ENCODE measurements around the gene ANKRD55. TPM values are rescaled to one million over a fixed set of nuclear protein-coding genes. Genes with fewer than 3 reads are reported as not detected.

ANKRD55 gene
- total RNA-seq, 4 donors from 2014 or later: 0.09 TPM; not detected in 3

- WGBS, 2 donors: 64 to 75% methylated on average over 11 of the region's 11 CpGs
- Histone ChIP-seq H3K27ac (no peak overlapping the region), H3K4me1 (no peaks in the 10 kb centered on the region), H3K4me3 (no peak overlapping the region), H3K9me3 (no peaks in the 10 kb centered on the region), H3K36me3 (no peaks in the 10 kb centered on the region), H3K27me3 (no peaks in the 10 kb centered on the region)
- no peak for DNase-seq
- intact Hi-C loops (cut with DNase I): no loop called here
- TF ChIP-seq CTCF (IDR thresholded peaks at IDR 0.05) (no peak), POLR2A (IDR thresholded peaks at IDR 0.05) (no peak)
These were observed 120.5 kb downstream of the ANKRD55 start for GRCh38 chr5:56112526-56113121.

- Histone ChIP-seq H3K4me1 (no peaks in the 10 kb centered on the region), H3K27ac (no peak overlapping the region), H3K36me3 (no peaks in the 10 kb centered on the region), H3K9me3 (no peaks in the 10 kb centered on the region), H3K4me3 (no peak overlapping the region), H3K27me3 (no peaks in the 10 kb centered on the region)
- TF ChIP-seq CTCF (IDR thresholded peaks at IDR 0.05) (no peak), POLR2A (IDR thresholded peaks at IDR 0.05) (no peak)
- no peak for DNase-seq
- 94 to 96% methylated on average over 9 of the region's 9 CpGs for WGBS, 2 donors
- intact Hi-C loops (cut with DNase I): no loop called here
These were observed 121.7 kb downstream of the ANKRD55 start for GRCh38 chr5:56111404-56111781.

GRCh38 chr5:56110646-56111403 lies 122.3 kb downstream of the ANKRD55 start:
- Histone ChIP-seq H3K27ac (no peak overlapping the region), H3K4me3 (no peak overlapping the region), H3K9me3 (no peaks in the 10 kb centered on the region), H3K4me1 (no peaks in the 10 kb centered on the region), H3K36me3 (no peaks in the 10 kb centered on the region), H3K27me3 (no peaks in the 10 kb centered on the region)
- 86 to 90% methylated on average over 6 of the region's 6 CpGs for WGBS, 2 donors
- TF ChIP-seq POLR2A (IDR thresholded peaks at IDR 0.05): no peak
- no peak for TF ChIP-seq CTCF (IDR thresholded peaks at IDR 0.05)
- DNase-seq: no peak
- intact Hi-C loops (cut with DNase I): no loop called here

- H3K36me3 ChIP-seq: no peaks in the 10 kb centered on the region
- TF ChIP-seq POLR2A (IDR thresholded peaks at IDR 0.05) (no peak), CTCF (IDR thresholded peaks at IDR 0.05) (no peak)
- 70 to 72% methylated on average over 3 of the region's 3 CpGs for WGBS, 2 donors
- H3K9me3 ChIP-seq: no peaks in the 10 kb centered on the region
- no peaks in the 10 kb centered on the region for H3K4me1 ChIP-seq
- peak overlapping the region in 2 of 4 donors; percentile 2 to 5 for H3K27ac ChIP-seq
- intact Hi-C loops (cut with DNase I): no loop called here
- no peaks in the 10 kb centered on the region for H3K27me3 ChIP-seq
- no peak overlapping the region for H3K4me3 ChIP-seq
- no peak for DNase-seq
These were observed 124.9 kb downstream of the ANKRD55 start for GRCh38 chr5:56108246-56108645.

- H3K36me3 ChIP-seq: no peaks in the 10 kb centered on the region
- DNase-seq: no peak
- no peaks in the 10 kb centered on the region for H3K9me3 ChIP-seq
- H3K4me3 ChIP-seq: no peak overlapping the region
- intact Hi-C loops (cut with DNase I): no loop called here
- H3K4me1 ChIP-seq: no peaks in the 10 kb centered on the region
- H3K27ac ChIP-seq: no peak overlapping the region
- H3K27me3 ChIP-seq: no peaks in the 10 kb centered on the region
- TF ChIP-seq POLR2A (IDR thresholded peaks at IDR 0.05) (no peak), CTCF (IDR thresholded peaks at IDR 0.05) (no peak)
These were observed 126.3 kb downstream of the ANKRD55 start for GRCh38 chr5:56106837-56107236.
